ENCODE measurements around the gene COMMD4. TPM values are rescaled to one million over a fixed set of nuclear protein-coding genes. Genes with fewer than 3 reads are reported as not detected.

The COMMD4 gene
- polyA plus RNA-seq, 1 of the 3 experiments (the other 2 are of a cell fraction), result 223 TPM

- TF ChIP-seq USF2 (IDR thresholded peaks at IDR 0.05; ENCODE audit: borderline replicate concordance, low read depth, low read length) (no peak), CHD2 (IDR thresholded peaks at IDR 0.05; ENCODE audit: low read length, partially characterized antibody) (no peak), MAX (IDR thresholded peaks at IDR 0.05; ENCODE audit: low read depth) (no peak), REST (IDR thresholded peaks at IDR 0.05; ENCODE audit: low read depth, low read length) (no peak), FOSL2 (IDR thresholded peaks at IDR 0.05; ENCODE audit: borderline replicate concordance, low read depth) (no peak), NRF1 (IDR thresholded peaks at IDR 0.05; ENCODE audit: low read depth, low read length) (no peak), PBX3 (IDR thresholded peaks at IDR 0.05) (no peak)
Observed at GRCh38 chr15:75369897-75370581, 34.2 kb downstream of the COMMD4 start (continued).

GRCh38 chr15:75371486-75371885 lies 35.6 kb downstream of the COMMD4 start:
- TF ChIP-seq USF1 (IDR thresholded peaks at IDR 0.05; ENCODE audit: borderline replicate concordance, low read depth) (no peak), TEAD4 (IDR thresholded peaks at IDR 0.05; ENCODE audit: borderline replicate concordance, insufficient read depth) (no peak), PBX3 (IDR thresholded peaks at IDR 0.05) (no peak)
- ChIA-PET CTCF (interaction anchor here (0.7 kb wide), 1 partner anchor 82 kb away, joined by 3 read pairs; no protein-coding TSS in a partner anchor), POLR2A (no interaction called here)
- DNase-seq, result no peak
- peaks cover 5 to 16% of the 10 kb centered on the region in 2 experiments; a peak in 3 of 4 replicates for H3K4me1 ChIP-seq (ENCODE audit: control insufficient read depth in 1 of 2, insufficient read depth in 2 of 2, low read depth in 1 of 2, low read length in 1 of 2)
- H3F3A ChIP-seq (replicated peaks; ENCODE audit: insufficient read depth), result peaks cover 10% of the 10 kb centered on the region
- 100% methylated on average over 1 of the region's 1 CpG for WGBS (ENCODE audit: low lambda C conversion rate)
- H4K20me1 ChIP-seq (ENCODE audit: insufficient read depth), result no peaks in the 10 kb centered on the region; the same call in 1 of the 2 replicates
- H3K4me2 ChIP-seq, result no peak overlapping the region
- no peaks in the 10 kb centered on the region for H3K9me3 ChIP-seq
- H3K9ac ChIP-seq, result no peak overlapping the region
- H2AFZ ChIP-seq (ENCODE audit: low read depth), result no peak overlapping the region
- H3K4me3 ChIP-seq (ENCODE audit: low read depth in 2 of 2, low read length in 1 of 2), result no peak overlapping the region
- H3K27me3 ChIP-seq (ENCODE audit: insufficient read depth), result no peaks in the 10 kb centered on the region
- H3K79me2 ChIP-seq (ENCODE audit: insufficient read depth), result peaks cover 60% of the 10 kb centered on the region
- H3K9me2 ChIP-seq, result no peaks in the 10 kb centered on the region
- H3K27ac ChIP-seq (ENCODE audit: low read depth in 2 of 2, low read length in 1 of 2), result no peak overlapping the region
- peaks cover 49 to 66% of the 10 kb centered on the region in 2 experiments for H3K36me3 ChIP-seq (replicated peaks in 1 of 2; ENCODE audit: control insufficient read depth in 1 of 2, insufficient read depth in 2 of 2, low read length in 1 of 2)

Measured in SK-N-SH (cell line).